ENCODE measurements around the gene AMN. TPM values are rescaled to one million over a fixed set of nuclear protein-coding genes. Genes with fewer than 3 reads are reported as not detected.

Gene AMN
- total and polyA plus RNA-seq, 9 of the 15 experiments (the other 6 are each of a cell fraction or from before 2014, with no cell fraction given): 0.04 to 0.14 TPM; not detected in 7

- TF ChIP-seq ZNF143 (CRISPR knock-in tag; IDR thresholded peaks at IDR 0.05) (no peak), ZNF239 (CRISPR knock-in tag; IDR thresholded peaks at IDR 0.05) (no peak), ZNF551 (CRISPR knock-in tag; IDR thresholded peaks at IDR 0.05) (no peak), TBP (optimal IDR thresholded peaks at IDR 0.05; ENCODE audit: low read depth, low read length) (no peak), ZNF79 (CRISPR knock-in tag; IDR thresholded peaks at IDR 0.05; ENCODE audit: low read depth) (no peak), MTF1 (CRISPR knock-in tag; IDR thresholded peaks at IDR 0.05; ENCODE audit: borderline replicate concordance) (no peak), RBFOX2 (IDR thresholded peaks at IDR 0.05; ENCODE audit: low read depth, low read length) (no peak), CTCF (IDR thresholded peaks at IDR 0.05 in 2 of 3, conservative IDR thresholded peaks at IDR 0.05 in 1 of 3; ENCODE audit: insufficient read depth in 2 of 3, low read depth in 1 of 3, low read length in 3 of 3) (no peak), NR2C1 (IDR thresholded peaks at IDR 0.05) (no peak), NR2C1 (tag; IDR thresholded peaks at IDR 0.05) (no peak), CREB1 (IDR thresholded peaks at IDR 0.05) (no peak), CREB1 (CRISPR knock-in tag; IDR thresholded peaks at IDR 0.05) (no peak), ZSCAN29 (IDR thresholded peaks at IDR 0.05) (no peak), ATF1 (CRISPR knock-in tag; IDR thresholded peaks at IDR 0.05) (no peak), ATF1 (tag; IDR thresholded peaks at IDR 0.05) (no peak), PHF21A (IDR thresholded peaks at IDR 0.05; ENCODE audit: borderline replicate concordance, low read depth) (no peak), GATAD2B (IDR thresholded peaks at IDR 0.05; ENCODE audit: borderline replicate concordance) (no peak)
Observed at GRCh38 chr14:102965971-102966655, 43.6 kb downstream of the AMN start (continued).
